Neutrophil (primary cell): Measurements from ENCODE around the gene PCGF2.

Source experiments
- H3K27ac ChIP-seq: fragments of 200-600 bp; sonication (generic); 2 replicates; pipeline ENCODE4 v1.5.1; 2016; ENCODE audit warnings: mild to moderate bottlenecking, moderate library complexity
- H3K27me3 ChIP-seq: fragments of 200-600 bp; sonication (generic); 2 replicates; pipeline ENCODE4 v1.6.0; 2016; ENCODE audit warnings: mild to moderate bottlenecking
- H3K36me3 ChIP-seq: fragments of 200-600 bp; sonication (generic); 2 replicates; pipeline ENCODE4 v1.5.1; 2017
- H3K4me1 ChIP-seq, 2 experiments: fragments of 200-600 bp in 1 of 2; sonication (generic) in 1 of 2; 1 replicate in 1 of 2; 2 replicates in 1 of 2; pipeline versions ENCODE4 v1.5.1 to v1.6.1; 2013 to 2016; ENCODE audit warnings: low read depth in 1 of 2, low read length in 1 of 2, mild to moderate bottlenecking in 1 of 2, moderate library complexity in 1 of 2; ENCODE audit not compliant: control insufficient read depth in 1 of 2, insufficient read depth in 1 of 2
- H3K4me3 ChIP-seq, 2 experiments: fragments of 200-600 bp in 1 of 2; sonication (generic) in 1 of 2; 1 replicate in 1 of 2; 2 replicates in 1 of 2; pipeline ENCODE4 v1.5.1; 2013 to 2016; ENCODE audit warnings: low read depth in 1 of 2, low read length in 1 of 2, mild to moderate bottlenecking in 1 of 2, moderate library complexity in 1 of 2
- H3K9me3 ChIP-seq: fragments of 200-600 bp; sonication (generic); 2 replicates; pipeline ENCODE4 v1.5.1; 2016
- CTCF ChIP-seq: fragments of 200-600 bp; sonication (generic); IDR thresholded peaks from 2 replicates; pipeline ENCODE4 v1.5.1; 2016; ENCODE audit warnings: antibody characterized with exemption

PCGF2 gene

GRCh38 chr17:38733282-38733981 lies 14.7 kb downstream of the PCGF2 start:
- TF ChIP-seq CTCF: no peak
- peaks cover 22 to 24% of the 10 kb centered on the region in 2 experiments for H3K4me1 ChIP-seq

GRCh38 chr17:38732376-38733281 lies 15.5 kb downstream of the PCGF2 start:
- Histone ChIP-seq H3K27me3 (peaks cover 24% of the 10 kb centered on the region), H3K4me3 (no peak overlapping the region), H3K4me1 (peaks cover 30 to 32% of the 10 kb centered on the region in 2 experiments), H3K36me3 (no peaks in the 10 kb centered on the region), H3K27ac (no peak overlapping the region), H3K9me3 (no peaks in the 10 kb centered on the region)
- TF ChIP-seq CTCF: no peak

More at GRCh38 chr17:38733282-38733981, 14.7 kb downstream of the PCGF2 start:
- Histone ChIP-seq H3K4me3 (no peak overlapping the region), H3K36me3 (no peaks in the 10 kb centered on the region), H3K9me3 (no peaks in the 10 kb centered on the region), H3K27me3 (peaks cover 32% of the 10 kb centered on the region), H3K27ac (no peak overlapping the region)

DNA sequence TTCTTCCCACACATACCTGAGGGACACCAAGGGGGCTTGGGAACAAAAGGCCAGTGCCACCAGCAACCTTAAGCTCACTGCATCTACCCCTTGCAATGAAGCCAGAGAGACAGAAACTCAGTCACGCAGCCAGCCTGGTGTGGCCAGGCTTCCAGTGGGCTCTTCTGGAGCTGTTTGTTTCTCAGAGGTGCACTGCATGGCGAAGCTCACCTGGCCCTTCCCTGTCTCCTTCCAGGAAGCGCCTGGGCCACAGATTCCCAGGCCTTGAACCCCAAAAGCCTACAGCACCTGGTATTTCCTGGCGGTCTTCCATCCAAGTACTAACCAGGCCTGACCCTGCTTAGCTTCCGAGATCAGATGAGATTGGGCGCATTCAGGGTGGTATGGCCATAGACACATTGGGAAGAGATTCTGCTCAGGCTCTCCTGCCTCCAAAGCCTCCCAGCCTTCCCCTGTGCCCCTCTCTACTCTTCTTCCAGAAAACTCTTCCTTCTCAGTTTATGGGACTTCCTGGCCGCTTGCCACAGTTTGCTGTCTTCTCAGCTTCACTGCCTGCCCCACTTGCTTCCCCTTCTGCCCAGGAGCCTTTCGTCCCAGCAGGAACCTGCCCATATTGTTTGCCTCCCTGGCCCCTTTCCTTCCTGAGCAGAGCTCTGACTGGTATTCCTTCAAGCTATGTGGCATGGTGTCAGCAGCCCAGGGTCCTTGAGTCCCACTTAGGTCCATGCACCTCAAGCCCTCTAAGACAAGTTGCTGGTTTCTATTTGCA lies 16.4 kb downstream of the PCGF2 start:
- Histone ChIP-seq H3K9me3 (no peaks in the 10 kb centered on the region), H3K36me3 (no peaks in the 10 kb centered on the region), H3K27ac (peak overlapping the region; percentile 91), H3K4me1 (peaks cover 36 to 39% of the 10 kb centered on the region in 2 experiments), H3K27me3 (peaks cover 15% of the 10 kb centered on the region), H3K4me3 (no peak overlapping the region)
- TF ChIP-seq CTCF: no peak

- Histone ChIP-seq H3K4me3 (peak overlapping the region; percentile 55), H3K4me1 (peaks cover 36 to 39% of the 10 kb centered on the region in 2 experiments)
Measured at GRCh38 chr17:38730526-38731379, 17.4 kb downstream of the PCGF2 start.

More at GRCh38 chr17:38730526-38731379, 17.4 kb downstream of the PCGF2 start:
- Histone ChIP-seq H3K9me3 (no peaks in the 10 kb centered on the region), H3K27me3 (peaks cover 5% of the 10 kb centered on the region), H3K36me3 (no peaks in the 10 kb centered on the region), H3K27ac (peak overlapping the region; percentile 91)
- TF ChIP-seq CTCF: no peak
